ENCODE results near the gene INTS13.

- TF ChIP-seq CTCF (IDR thresholded peaks at IDR 0.05; ENCODE audit: low read depth, low read length, poor library complexity, severe bottlenecking), result no peak
- no peak for TF ChIP-seq EZH2phosphoT487 (IDR thresholded peaks at IDR 0.05; ENCODE audit: borderline replicate concordance, low read length)
Measured at GRCh38 chr12:26928661-26929060, 9.1 kb downstream of the INTS13 start.
